Measurements from ENCODE around the gene ABCA4. TPM values are rescaled to one million over a fixed set of nuclear protein-coding genes. Genes with fewer than 3 reads are reported as not detected.

ABCA4 gene
- total and polyA plus RNA-seq, 7 donors, result 0.14 to 1.1 (median 0.16) TPM; not detected in 2

DNA sequence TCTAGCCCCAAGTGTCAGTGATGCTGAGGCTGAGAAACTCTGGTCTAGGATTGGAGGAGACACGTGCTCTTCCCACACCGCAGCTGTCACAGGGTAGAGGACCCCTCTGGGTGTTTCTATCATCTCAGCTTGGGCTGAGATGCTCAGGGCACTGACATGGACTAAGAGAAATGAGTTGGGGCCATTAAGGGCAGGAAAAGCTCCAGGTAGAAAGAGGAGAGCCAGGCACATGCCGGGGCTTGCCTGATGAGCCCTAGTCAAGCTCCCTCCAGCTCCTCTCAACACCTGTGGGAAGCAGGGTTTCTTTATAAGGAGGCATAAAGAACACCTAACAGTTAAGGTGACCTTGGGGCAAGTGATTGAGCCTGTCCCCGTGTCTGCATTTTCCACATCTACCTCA lies 17.3 kb downstream of the ABCA4 start:
- 92 to 95% methylated on average over 4 of the region's 4 CpGs for WGBS, 2 donors
- Histone ChIP-seq H3K4me3 (no peak overlapping the region), H3K27me3 (no peaks in the 10 kb centered on the region), H3K9me3 (no peaks in the 10 kb centered on the region), H3K4me1 (peaks cover 0 to 32% (median 28%) of the 10 kb centered on the region in 4 donors), H3K27ac (no peak overlapping the region), H3K36me3 (no peaks in the 10 kb centered on the region)
- no peak for DNase-seq
- TF ChIP-seq EP300 (IDR thresholded peaks at IDR 0.05), result no peak
- no peak for TF ChIP-seq POLR2A (IDR thresholded peaks at IDR 0.05)
- TF ChIP-seq POLR2AphosphoS5 (IDR thresholded peaks at IDR 0.05), result no peak
- TF ChIP-seq, protein P1, sequence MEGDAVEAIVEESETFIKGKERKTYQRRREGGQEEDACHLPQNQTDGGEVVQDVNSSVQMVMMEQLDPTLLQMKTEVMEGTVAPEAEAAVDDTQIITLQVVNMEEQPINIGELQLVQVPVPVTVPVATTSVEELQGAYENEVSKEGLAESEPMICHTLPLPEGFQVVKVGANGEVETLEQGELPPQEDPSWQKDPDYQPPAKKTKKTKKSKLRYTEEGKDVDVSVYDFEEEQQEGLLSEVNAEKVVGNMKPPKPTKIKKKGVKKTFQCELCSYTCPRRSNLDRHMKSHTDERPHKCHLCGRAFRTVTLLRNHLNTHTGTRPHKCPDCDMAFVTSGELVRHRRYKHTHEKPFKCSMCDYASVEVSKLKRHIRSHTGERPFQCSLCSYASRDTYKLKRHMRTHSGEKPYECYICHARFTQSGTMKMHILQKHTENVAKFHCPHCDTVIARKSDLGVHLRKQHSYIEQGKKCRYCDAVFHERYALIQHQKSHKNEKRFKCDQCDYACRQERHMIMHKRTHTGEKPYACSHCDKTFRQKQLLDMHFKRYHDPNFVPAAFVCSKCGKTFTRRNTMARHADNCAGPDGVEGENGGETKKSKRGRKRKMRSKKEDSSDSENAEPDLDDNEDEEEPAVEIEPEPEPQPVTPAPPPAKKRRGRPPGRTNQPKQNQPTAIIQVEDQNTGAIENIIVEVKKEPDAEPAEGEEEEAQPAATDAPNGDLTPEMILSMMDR (IDR thresholded peaks at IDR 0.05), result no peak
- intact Hi-C loops (cut with DNase I), result no loop called here

DNA sequence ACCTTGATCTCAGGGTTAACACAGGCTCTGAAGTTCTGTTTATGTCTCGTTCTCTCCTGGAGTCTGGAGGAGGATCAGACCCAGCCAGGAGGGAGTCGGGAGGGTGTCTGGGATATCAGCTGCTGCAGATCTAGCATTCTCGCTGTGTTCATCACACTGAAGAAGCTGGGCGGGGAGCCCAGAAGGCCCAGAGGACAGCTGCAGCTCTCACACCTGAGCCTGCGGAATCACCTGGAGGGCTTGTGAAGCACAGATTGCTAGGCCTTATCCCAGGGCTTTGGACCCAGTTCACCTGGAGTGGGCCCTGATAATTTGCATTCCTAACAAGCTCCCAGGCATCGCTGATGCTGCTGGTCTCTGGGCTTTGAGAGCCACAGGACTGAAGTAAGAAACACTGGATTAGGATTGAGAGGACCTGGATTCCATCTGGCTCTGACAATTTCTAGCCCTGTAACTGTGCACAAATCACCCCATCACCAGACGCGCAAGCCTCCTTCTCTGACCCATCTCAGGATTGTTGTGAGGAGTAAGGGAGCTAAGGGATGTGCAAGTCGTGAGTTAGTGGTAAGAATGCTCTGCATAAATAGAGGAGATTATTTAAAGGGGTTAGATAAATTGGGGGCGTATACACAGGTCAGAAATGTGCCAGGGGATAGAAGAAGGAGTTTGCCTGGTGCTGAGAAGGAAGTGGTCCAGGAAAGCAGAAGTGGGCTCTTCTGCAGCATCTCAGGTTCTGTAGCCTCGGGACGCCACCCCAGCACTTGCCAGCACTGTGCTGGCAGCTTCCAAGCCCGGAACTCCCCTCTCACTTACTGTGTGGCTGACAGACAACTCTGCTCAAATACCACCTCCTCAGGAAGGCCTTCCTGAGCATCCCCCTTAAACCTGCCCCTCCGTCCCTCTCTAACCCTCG lies 19.1 kb downstream of the ABCA4 start:
- WGBS, 2 donors, result 77 to 84% methylated on average over 15 of the region's 15 CpGs
- no peaks in the 10 kb centered on the region for H3K36me3 ChIP-seq
- H3K27ac ChIP-seq, result peak overlapping the region in 3 of 4 donors; percentile 66 to 80 (median 70)
- no peak for DNase-seq
- H3K9me3 ChIP-seq, result no peaks in the 10 kb centered on the region
- no peak overlapping the region for H3K4me3 ChIP-seq
- H3K27me3 ChIP-seq, result no peaks in the 10 kb centered on the region
- intact Hi-C loops (cut with DNase I), result no loop called here
- TF ChIP-seq POLR2AphosphoS5 (IDR thresholded peaks at IDR 0.05) (no peak), EP300 (IDR thresholded peaks at IDR 0.05) (no peak), POLR2A (IDR thresholded peaks at IDR 0.05) (no peak)
- TF ChIP-seq, protein P1 (IDR thresholded peaks at IDR 0.05), result no peak
- peaks cover 0 to 35% (median 32%) of the 10 kb centered on the region in 4 donors for H3K4me1 ChIP-seq

- 35 to 63% methylated on average over 19 of the region's 19 CpGs for WGBS, 2 donors
- no peaks in the 10 kb centered on the region for H3K27me3 ChIP-seq
- peak overlapping the region in 3 of 4 donors; percentile 66 to 80 (median 70) for H3K27ac ChIP-seq
- DNase-seq, result no peak
- no peak for TF ChIP-seq POLR2A (IDR thresholded peaks at IDR 0.05)
- TF ChIP-seq, protein P1 (IDR thresholded peaks at IDR 0.05), result no peak
- peak in 2 of 4 donors; percentile 12 to 46 for TF ChIP-seq EP300 (IDR thresholded peaks at IDR 0.05)
- TF ChIP-seq POLR2AphosphoS5 (IDR thresholded peaks at IDR 0.05), result peak in 3 of 4 donors; percentile 65 to 89 (median 88)
- H3K4me1 ChIP-seq, result peaks cover 0 to 43% (median 40%) of the 10 kb centered on the region in 4 donors
- no peak overlapping the region for H3K4me3 ChIP-seq
- H3K9me3 ChIP-seq, result no peaks in the 10 kb centered on the region
- H3K36me3 ChIP-seq, result no peaks in the 10 kb centered on the region
- intact Hi-C loops (cut with DNase I), result no loop called here
Measured at GRCh38 chr1:94100785-94101612, 19.9 kb downstream of the ABCA4 start.

- no peaks in the 10 kb centered on the region for H3K9me3 ChIP-seq
- no peaks in the 10 kb centered on the region for H3K36me3 ChIP-seq
- no peak overlapping the region for H3K4me3 ChIP-seq
- H3K27me3 ChIP-seq, result no peaks in the 10 kb centered on the region
- no peak for DNase-seq
- peak overlapping the region in 3 of 4 donors; percentile 66 to 80 (median 70) for H3K27ac ChIP-seq
- H3K4me1 ChIP-seq, result peaks cover 0 to 51% (median 48%) of the 10 kb centered on the region in 4 donors
- TF ChIP-seq POLR2A (IDR thresholded peaks at IDR 0.05), result no peak
- TF ChIP-seq, protein P1 (IDR thresholded peaks at IDR 0.05), result no peak
- TF ChIP-seq POLR2AphosphoS5 (IDR thresholded peaks at IDR 0.05), result peak in 3 of 4 donors; percentile 52 to 78 (median 68)
- WGBS, 2 donors, result 84 to 86% methylated on average over 5 of the region's 5 CpGs
- intact Hi-C loops (cut with DNase I), result no loop called here
Measured at GRCh38 chr1:94100129-94100784, 20.7 kb downstream of the ABCA4 start.
